Adrenal gland (tissue), 12 donors: ENCODE data around the gene TPR. TPM values are rescaled to one million over a fixed set of nuclear protein-coding genes. Genes with fewer than 3 reads are reported as not detected.
"Not testable (repeated sequence)": the region's sequence is repeated elsewhere in the genome, so short reads cannot be mapped to it uniquely, and the experiment has no call there.

ENCODE experiments used
- DNase-seq, 7 donors: peaks; one replicate each; pipeline ENCODE4 v3.0.0-alpha.2; 2019 to 2020
- H3K27ac ChIP-seq, 5 donors: fragments of 200-600 bp; sonication (generic) in 4 of 5; 1 replicate in 3 of 5; 2 replicates in 2 of 5; pipeline versions ENCODE4 v1.5.1 to v1.8.0; 2016 to 2020; ENCODE audit warnings: mild to moderate bottlenecking in 1 of 5
- H3K27me3 ChIP-seq: fragments of 200-600 bp; 2 replicates; pipeline ENCODE4 v1.8.0; 2021
- H3K36me3 ChIP-seq, 2 donors: fragments of 200-600 bp; replicated peaks in 1 of 2; 1 replicate in 1 of 2; 2 replicates in 1 of 2; pipeline versions ENCODE4 v1.5.1 to v1.8.0; 2018 to 2022
- H3K4me1 ChIP-seq, 2 donors: fragments of 200-600 bp; replicated peaks in 1 of 2; 1 replicate in 1 of 2; 2 replicates in 1 of 2; pipeline versions ENCODE4 v1.5.1 to v1.8.0; 2018 to 2021
- H3K4me3 ChIP-seq, 4 donors: fragments of 200-600 bp; sonication (generic) in 3 of 4; one replicate each; pipeline ENCODE4 v1.5.1; 2016 to 2018
- H3K9me3 ChIP-seq, 3 donors: fragments of 200-600 bp; sonication (generic) in 1 of 3; replicated peaks in 1 of 3; 1 replicate in 2 of 3; 2 replicates in 1 of 3; pipeline versions ENCODE4 v1.5.1 to v1.8.0; 2016 to 2021
- CTCF ChIP-seq, 6 experiments: fragments of 450-650 bp in 4 of 6; fragments of 200-600 bp in 2 of 6; sonication (generic) in 1 of 6; IDR thresholded peaks; 1 replicate in 5 of 6; 2 replicates in 1 of 6; pipeline versions ENCODE4 v1.5.1 to v1.8.0; 2016 to 2021; ENCODE audit warnings: antibody characterized with exemption in 6 of 6, mild to moderate bottlenecking in 2 of 6, moderate library complexity in 1 of 6
- POLR2A ChIP-seq, 2 donors: fragments of 450-650 bp; IDR thresholded peaks; one replicate each; pipeline ENCODE4 v1.6.1; 2017; ENCODE audit warnings: antibody characterized with exemption in 2 of 2, mild to moderate bottlenecking in 2 of 2, moderate library complexity in 1 of 2
- WGBS, 4 donors: extraction: QIAGEN DNeasy Blood & Tissue Kit in 2 of 4; methylation state at CpG; one replicate each; pipeline versions ENCODE4 v1.1.5 to v1.1.7; 2013 to 2017; 5-methylcytosine and 5-hydroxymethylcytosine counted together
- intact Hi-C, 2 donors: fragments of 100-400 bp; cut with DNase I; formaldehyde crosslinking; loops; one replicate each; pipeline versions ENCODE4 v1.14.1 to v1.15.0; 2022 to 2023
- polyA plus RNA-seq, 3 donors: library from polyadenylated mRNA; stranded (reverse); fragments of 200-250 nt in 2 of 3; fragments of 350-450 nt in 1 of 3; fragmentation: Illumina TruSeq in 1 of 3; extraction: RNeasy Lipid Tissue Mini Kit (QIAGEN cat#74804) in 1 of 3; gene quantifications; one replicate each; pipeline ENCODE4 v1.2.3, GENCODE V29; 2013 to 2014
- total RNA-seq, 9 donors: library from RNA; depleted of rRNA in 4 of 9; stranded (reverse); fragments of >200 nt in 4 of 9; fragments of 120-200 nt in 1 of 9; fragmentation: NEBNext Ultra II Directional in 1 of 9; extraction: Animal tissue kit (Norgen Biotek cat#: 25700) in 1 of 9; gene quantifications; one replicate each; pipeline versions ENCODE4 v1.1.0 to v1.2.4, GENCODE V29; 2013 to 2023
- donor health status: healthy with polysubstance abuse.
- donor health status: Bipolar disorder and iron deficiency.
- donor health status: DM: yes; HTN: yes; CAD: no.
- donor health status: DM: no; HTN: no; CAD: no.
- donor health status: DM: no; HTN: no; CAD: no.
- donor health status: DM: yes; HTN: yes; CAD: no.

Gene TPR
- total and polyA plus RNA-seq, 12 donors, result 24.2 to 99.2 (median 57.0) TPM

DNA sequence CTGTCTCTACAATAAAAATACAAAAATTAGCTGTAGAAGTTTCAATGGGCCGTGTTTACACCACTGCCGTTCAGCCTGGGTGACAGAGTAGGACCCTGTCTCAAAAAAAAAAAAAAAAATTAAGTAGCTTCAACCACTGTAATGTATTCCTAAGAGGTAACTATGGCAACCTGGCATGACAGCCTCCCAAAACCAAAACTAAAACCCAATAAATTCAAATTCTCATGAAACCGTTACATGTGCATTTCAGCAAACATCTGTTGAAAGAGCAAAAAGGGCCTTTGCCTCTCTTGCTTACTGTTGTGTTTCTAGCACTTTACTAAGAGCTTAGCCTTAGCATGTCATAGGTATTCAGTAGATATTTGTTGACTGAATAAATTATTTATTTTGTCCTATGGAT is 34.0 kb upstream of the TPR start:
- no peak for TF ChIP-seq CTCF (IDR thresholded peaks at IDR 0.05)
- TF ChIP-seq POLR2A (IDR thresholded peaks at IDR 0.05), result no peak
- Histone ChIP-seq H3K36me3 (peaks cover 0 to 38% of the 10 kb centered on the region in 2 donors), H3K9me3 (no peaks in the 10 kb centered on the region), H3K27ac (no peak overlapping the region), H3K4me1 (no peaks in the 10 kb centered on the region), H3K4me3 (no peak overlapping the region), H3K27me3 (no peaks in the 10 kb centered on the region)
- WGBS, 4 donors, result 94 to 98% (median 97%) methylated on average over 3 of the region's 3 CpGs
- intact Hi-C loops, result no loop called here
- no peak for DNase-seq

DNA sequence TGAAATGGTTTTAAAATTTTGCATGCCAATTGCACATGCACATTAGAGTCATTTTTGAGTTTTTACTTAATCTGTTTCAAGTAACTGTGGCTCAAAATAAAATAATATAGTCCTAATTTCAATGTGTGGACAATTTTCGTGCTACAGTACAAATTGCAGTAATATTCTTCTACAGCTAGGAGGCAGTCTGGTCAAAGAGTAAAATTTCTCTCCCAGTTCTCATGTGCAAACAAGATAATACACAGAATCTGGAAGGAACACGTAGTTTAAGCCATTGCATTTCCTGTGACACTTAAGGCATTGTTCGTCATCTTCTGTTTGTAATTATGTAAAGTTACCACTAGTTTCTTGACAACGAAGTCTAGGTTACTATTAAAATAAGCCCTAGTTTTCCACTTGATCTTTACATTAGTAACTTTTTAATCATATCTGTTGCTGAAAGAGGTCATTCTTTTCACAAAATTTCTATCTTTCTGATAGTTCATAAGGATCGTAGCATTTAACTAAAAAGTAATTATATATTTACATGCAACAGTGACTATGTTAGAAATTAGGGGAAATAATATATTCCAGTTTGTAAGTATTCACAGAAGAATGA is 29.5 kb upstream of the TPR start:
- no peak overlapping the region for H3K4me3 ChIP-seq
- peaks cover 0 to 44% of the 10 kb centered on the region in 2 donors for H3K36me3 ChIP-seq
- intact Hi-C loops, result no loop called here
- no peak for DNase-seq
- H3K27ac ChIP-seq, result no peak overlapping the region
- no peaks in the 10 kb centered on the region for H3K27me3 ChIP-seq
- TF ChIP-seq CTCF (IDR thresholded peaks at IDR 0.05) (peak; percentile 47 to 73 (median 58)), POLR2A (IDR thresholded peaks at IDR 0.05) (no peak)
- WGBS, 4 donors, result 40 to 51% (median 48%) methylated on average over 5 of the region's 5 CpGs
- H3K4me1 ChIP-seq, result no peaks in the 10 kb centered on the region
- no peaks in the 10 kb centered on the region for H3K9me3 ChIP-seq

- no peaks in the 10 kb centered on the region for H3K4me1 ChIP-seq
- H3K36me3 ChIP-seq, result peaks cover 0 to 48% of the 10 kb centered on the region in 2 donors
- no peak overlapping the region for H3K27ac ChIP-seq
- H3K9me3 ChIP-seq, result no peaks in the 10 kb centered on the region
- no peak for DNase-seq
- no peak for TF ChIP-seq POLR2A (IDR thresholded peaks at IDR 0.05)
- no peak for TF ChIP-seq CTCF (IDR thresholded peaks at IDR 0.05)
- H3K4me3 ChIP-seq, result no peak overlapping the region
- no peaks in the 10 kb centered on the region for H3K27me3 ChIP-seq
- intact Hi-C loops, result no loop called here
Observed at GRCh38 chr1:186403632-186404031, 28.6 kb upstream of the TPR start.

DNA sequence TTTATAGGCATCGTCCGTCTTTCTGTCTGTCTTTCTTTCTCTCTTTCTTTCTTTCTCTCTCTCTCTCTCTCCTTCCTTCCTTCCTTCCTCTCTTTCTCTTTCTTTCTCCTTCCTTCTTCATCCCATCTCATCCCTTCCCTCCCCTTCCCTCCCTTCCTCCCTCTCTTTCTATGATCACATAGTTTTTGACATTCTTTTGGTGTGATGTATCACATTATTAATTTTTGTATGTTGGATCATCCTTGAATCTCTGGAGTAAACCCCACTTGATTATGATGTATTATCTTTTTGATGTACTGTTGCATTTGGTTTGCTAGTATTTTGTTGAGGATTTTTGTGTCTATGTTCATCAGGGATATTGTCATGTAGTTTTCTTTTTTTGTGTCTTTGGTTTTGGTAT is 26.4 kb upstream of the TPR start:
- H3K27ac ChIP-seq, H3K4me1 ChIP-seq, H3K4me3 ChIP-seq, DNase-seq, H3K27me3 ChIP-seq, intact Hi-C loops, H3K9me3 ChIP-seq: not testable (repeated sequence)
- peaks cover 0 to 46% of the 10 kb centered on the region in 2 donors for H3K36me3 ChIP-seq
- WGBS, 4 donors, result 82 to 92% (median 87%) methylated on average over 2 of the region's 2 CpGs

GRCh38 chr1:186392711-186393110 is 17.7 kb upstream of the TPR start:
- H3K27ac ChIP-seq, DNase-seq, H3K4me1 ChIP-seq, H3K9me3 ChIP-seq, intact Hi-C loops, H3K4me3 ChIP-seq, H3K27me3 ChIP-seq: not testable (repeated sequence)
- peaks cover 0 to 62% of the 10 kb centered on the region in 2 donors for H3K36me3 ChIP-seq
- WGBS, 4 donors, result 93 to 97% (median 96%) methylated on average over 6 of the region's 6 CpGs
